OCI-LY7 (cell line): ENCODE measurements around the gene UPK3A. TPM values are rescaled to one million over a fixed set of nuclear protein-coding genes. Genes with fewer than 3 reads are reported as not detected.

Experiments used
- BruUV-seq: library from RNA; stranded (reverse); fragments of 400-500 nt; replicated peaks from 2 replicates; lab custom pipeline; 2021; lab: Mats Ljungman, UMichigan
- CTCF ChIA-PET: fragments of 300-600 bp; sonication (Branson Sonifier 250); formaldehyde crosslinking; loops from one replicate; lab custom pipeline; 2022; ENCODE audit warnings: antibody characterized with exemption; ENCODE audit not compliant: unreplicated experiment; lab: Charles Lee
- POLR2A ChIA-PET: fragments of 300-600 bp; sonication (Branson Sonifier 250); formaldehyde crosslinking; loops from one replicate; lab custom pipeline; 2022; ENCODE audit warnings: antibody characterized with exemption; lab: Charles Lee
- DNase-seq: peaks from one replicate; pipeline ENCODE4 v3.0.0-alpha.2; 2015; ENCODE audit warnings: low spot score
- H2AFZ ChIP-seq: fragments of 200-600 bp; sonication (generic), shearing (Covaris generic); 2 replicates; pipeline ENCODE4 v1.6.1; 2014; ENCODE audit warnings: mild to moderate bottlenecking, antibody characterized with exemption, low read length, moderate library complexity
- H3K27ac ChIP-seq: fragments of 200-600 bp; sonication (generic); 2 replicates; pipeline ENCODE4 v1.5.1; 2014; ENCODE audit warnings: mixed run types, low read depth, mild to moderate bottlenecking, moderate library complexity, low read length, inconsistent platforms; ENCODE audit not compliant: poor library complexity, severe bottlenecking
- H3K36me3 ChIP-seq: fragments of 200-600 bp; sonication (generic); 2 replicates; pipeline ENCODE4 v1.6.1; 2014; ENCODE audit warnings: mild to moderate bottlenecking, antibody characterized with exemption, low read length, moderate library complexity, mixed read lengths; ENCODE audit not compliant: insufficient read depth
- H3K4me1 ChIP-seq: fragments of 200-600 bp; sonication (generic); 2 replicates; pipeline ENCODE4 v1.5.1; 2014; ENCODE audit warnings: mild to moderate bottlenecking, low read length; ENCODE audit not compliant: insufficient read depth, poor library complexity, severe bottlenecking
- H3K4me2 ChIP-seq: fragments of 200-600 bp; sonication (generic); 2 replicates; pipeline ENCODE4 v1.6.1; 2014; ENCODE audit warnings: mild to moderate bottlenecking, low read length
- H3K4me3 ChIP-seq: fragments of 200-600 bp; sonication (generic); 2 replicates; pipeline ENCODE4 v1.5.1; 2014; ENCODE audit warnings: mild to moderate bottlenecking, low read depth, low read length; ENCODE audit not compliant: poor library complexity, severe bottlenecking
- H3K79me2 ChIP-seq: fragments of 200-600 bp; sonication (generic); 2 replicates; pipeline ENCODE4 v1.6.1; 2016; ENCODE audit warnings: low read depth, mild to moderate bottlenecking, low read length, moderate library complexity, mixed read lengths; ENCODE audit not compliant: insufficient read depth
- H3K9me2 ChIP-seq: fragments of 200-600 bp; sonication (generic); 2 replicates; pipeline ENCODE4 v1.6.1; 2016; ENCODE audit warnings: mild to moderate bottlenecking, low read length, mixed read lengths; ENCODE audit not compliant: insufficient read depth
- H3K9me3 ChIP-seq: fragments of 200-600 bp; sonication (generic); 2 replicates; pipeline ENCODE4 v1.6.1; 2014; ENCODE audit warnings: mild to moderate bottlenecking, mixed run types, low read length, mixed read lengths
- H4K20me1 ChIP-seq: fragments of 200-600 bp; sonication (generic); 2 replicates; pipeline ENCODE4 v1.6.1; 2014; ENCODE audit warnings: mild to moderate bottlenecking, antibody characterized with exemption, low read length, moderate library complexity, mixed read lengths; ENCODE audit not compliant: insufficient read depth
- EZH2phosphoT487 ChIP-seq: fragments of 200-600 bp; sonication (generic); IDR thresholded peaks from 2 replicates; pipeline ENCODE4 v1.6.1; 2018; ENCODE audit warnings: low read depth, borderline replicate concordance, mild to moderate bottlenecking, mixed run types, antibody characterized with exemption, low read length, moderate library complexity, mixed read lengths
- intact Hi-C: fragments of 100-400 bp; cut with micrococcal nuclease; formaldehyde crosslinking; loops from one replicate; pipeline ENCODE4 v1.10.0; 2022; ENCODE audit not compliant: unreplicated experiment
- total RNA-seq, 2 experiments: library from RNA; depleted of rRNA in 1 of 2; stranded (reverse); fragments of >200 nt in 1 of 2; shearing (Covaris generic) in 1 of 2; gene quantifications; 2 replicates each; pipeline ENCODE4 v1.2.3, GENCODE V29; 2014 to 2022
- TF ChIP-seq, protein P1 (sequence below): fragments of 200-600 bp; sonication (generic); conservative IDR thresholded peaks from 2 replicates; pipeline ENCODE4 v1.5.1; 2014; ENCODE audit warnings: mild to moderate bottlenecking, antibody characterized with exemption, low read length, moderate library complexity, mixed read lengths

Gene UPK3A
- total RNA-seq, 2 experiments from 2014 or later = not detected

DNA sequence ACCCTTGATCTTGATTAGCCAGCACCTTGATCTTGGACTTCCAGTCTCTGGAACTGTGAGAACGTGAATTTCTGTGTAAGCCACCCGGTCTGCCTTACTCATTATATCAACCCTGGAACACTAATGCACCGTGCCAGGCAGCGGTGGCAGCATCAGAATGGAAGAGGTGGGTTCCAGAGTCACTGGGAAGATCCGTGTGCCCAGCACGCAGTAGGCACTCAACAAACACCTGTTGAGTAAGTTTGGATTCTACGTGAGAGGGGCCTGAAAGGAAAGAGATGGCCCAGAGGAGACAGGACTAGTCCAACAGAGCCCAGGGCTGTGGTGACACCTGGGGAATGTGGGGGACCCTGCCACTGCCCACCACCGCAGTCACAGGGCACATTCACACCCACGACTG lies 6.6 kb upstream of the UPK3A start:
- no peak for TF ChIP-seq EZH2phosphoT487
- TF ChIP-seq, protein P1, sequence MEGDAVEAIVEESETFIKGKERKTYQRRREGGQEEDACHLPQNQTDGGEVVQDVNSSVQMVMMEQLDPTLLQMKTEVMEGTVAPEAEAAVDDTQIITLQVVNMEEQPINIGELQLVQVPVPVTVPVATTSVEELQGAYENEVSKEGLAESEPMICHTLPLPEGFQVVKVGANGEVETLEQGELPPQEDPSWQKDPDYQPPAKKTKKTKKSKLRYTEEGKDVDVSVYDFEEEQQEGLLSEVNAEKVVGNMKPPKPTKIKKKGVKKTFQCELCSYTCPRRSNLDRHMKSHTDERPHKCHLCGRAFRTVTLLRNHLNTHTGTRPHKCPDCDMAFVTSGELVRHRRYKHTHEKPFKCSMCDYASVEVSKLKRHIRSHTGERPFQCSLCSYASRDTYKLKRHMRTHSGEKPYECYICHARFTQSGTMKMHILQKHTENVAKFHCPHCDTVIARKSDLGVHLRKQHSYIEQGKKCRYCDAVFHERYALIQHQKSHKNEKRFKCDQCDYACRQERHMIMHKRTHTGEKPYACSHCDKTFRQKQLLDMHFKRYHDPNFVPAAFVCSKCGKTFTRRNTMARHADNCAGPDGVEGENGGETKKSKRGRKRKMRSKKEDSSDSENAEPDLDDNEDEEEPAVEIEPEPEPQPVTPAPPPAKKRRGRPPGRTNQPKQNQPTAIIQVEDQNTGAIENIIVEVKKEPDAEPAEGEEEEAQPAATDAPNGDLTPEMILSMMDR = no peak
- H3K4me2 ChIP-seq = no peak overlapping the region
- H3K27ac ChIP-seq = no peak overlapping the region
- H3K79me2 ChIP-seq = no peaks in the 10 kb centered on the region
- H3K4me3 ChIP-seq = no peak overlapping the region
- POLR2A ChIA-PET = no interaction called here
- no peak overlapping the region for H2AFZ ChIP-seq
- no TSS peak for BruUV-seq
- CTCF ChIA-PET = no interaction called here
- no peaks in the 10 kb centered on the region for H3K9me2 ChIP-seq
- no peak for DNase-seq
- H3K4me1 ChIP-seq = no peaks in the 10 kb centered on the region
- H4K20me1 ChIP-seq = no peaks in the 10 kb centered on the region
- no peaks in the 10 kb centered on the region for H3K9me3 ChIP-seq
- H3K36me3 ChIP-seq = no peaks in the 10 kb centered on the region
- intact Hi-C loops = no loop called here

DNA sequence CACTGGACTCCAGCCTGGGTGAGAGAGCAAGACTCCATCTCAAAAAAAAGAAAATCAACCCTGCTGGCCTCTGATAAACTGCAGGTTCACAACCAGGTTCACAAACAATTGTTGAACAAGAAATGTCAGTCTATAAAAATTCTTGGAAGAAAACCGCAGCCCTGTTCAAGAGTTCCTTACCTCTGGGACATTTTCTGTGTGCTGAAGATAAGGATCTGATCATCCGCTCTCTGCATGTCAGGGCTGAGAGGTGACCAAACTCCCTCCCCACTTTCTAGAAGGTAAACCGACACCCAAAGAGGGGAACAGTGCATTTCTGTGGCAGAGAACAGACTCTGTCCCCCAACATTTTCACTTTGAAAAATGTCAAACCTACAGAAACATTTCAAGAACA lies 4.2 kb upstream of the UPK3A start:
- Histone ChIP-seq H3K4me1 (no peaks in the 10 kb centered on the region), H3K9me3 (no peaks in the 10 kb centered on the region), H3K4me3 (no peak overlapping the region), H3K4me2 (no peak overlapping the region), H2AFZ (no peak overlapping the region), H3K36me3 (no peaks in the 10 kb centered on the region), H3K27ac (no peak overlapping the region), H3K79me2 (no peaks in the 10 kb centered on the region), H3K9me2 (no peaks in the 10 kb centered on the region), H4K20me1 (no peaks in the 10 kb centered on the region)
- DNase-seq = no peak
- intact Hi-C loops = no loop called here
- ChIA-PET POLR2A (no interaction called here), CTCF (no interaction called here)
- no TSS peak for BruUV-seq
- no peak for TF ChIP-seq EZH2phosphoT487
- TF ChIP-seq, protein P1 = no peak

DNA sequence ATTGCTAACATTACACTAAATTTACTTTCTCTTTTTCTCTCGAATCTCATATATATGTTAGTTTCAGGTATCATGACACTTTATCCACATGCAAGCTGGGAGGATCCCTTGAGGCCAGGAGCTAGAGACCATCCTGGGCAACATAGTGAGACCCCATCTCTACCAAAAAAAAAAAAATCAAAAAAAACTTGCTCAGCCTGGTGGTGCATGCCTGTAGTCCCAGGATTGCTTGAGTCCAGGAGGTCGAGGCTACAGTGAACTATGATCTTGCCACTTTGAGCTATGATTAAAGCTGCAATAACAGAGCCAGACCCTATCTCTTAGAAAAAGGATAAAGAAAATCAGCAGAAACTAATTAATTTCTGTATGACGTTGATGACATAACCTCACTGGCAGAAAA lies 3.7 kb upstream of the UPK3A start:
- no peak overlapping the region for H3K4me3 ChIP-seq
- no TSS peak for BruUV-seq
- H3K4me1 ChIP-seq = no peaks in the 10 kb centered on the region
- H3K4me2 ChIP-seq = no peak overlapping the region
- H4K20me1 ChIP-seq = no peaks in the 10 kb centered on the region
- H3K9me2 ChIP-seq = no peaks in the 10 kb centered on the region
- CTCF ChIA-PET = no interaction called here
- H2AFZ ChIP-seq = no peak overlapping the region
- H3K36me3 ChIP-seq = no peaks in the 10 kb centered on the region
- intact Hi-C loops = no loop called here
- no peaks in the 10 kb centered on the region for H3K9me3 ChIP-seq
- DNase-seq = no peak
- no peaks in the 10 kb centered on the region for H3K79me2 ChIP-seq
- TF ChIP-seq, protein P1 = no peak
- TF ChIP-seq EZH2phosphoT487 = no peak
- no peak overlapping the region for H3K27ac ChIP-seq
- POLR2A ChIA-PET = no interaction called here
